ENCODE data around the gene UBE2H.
"Not testable (repeated sequence)": the region's sequence is repeated elsewhere in the genome, so short reads cannot be mapped to it uniquely, and the experiment has no call there.

Gene UBE2H

DNA sequence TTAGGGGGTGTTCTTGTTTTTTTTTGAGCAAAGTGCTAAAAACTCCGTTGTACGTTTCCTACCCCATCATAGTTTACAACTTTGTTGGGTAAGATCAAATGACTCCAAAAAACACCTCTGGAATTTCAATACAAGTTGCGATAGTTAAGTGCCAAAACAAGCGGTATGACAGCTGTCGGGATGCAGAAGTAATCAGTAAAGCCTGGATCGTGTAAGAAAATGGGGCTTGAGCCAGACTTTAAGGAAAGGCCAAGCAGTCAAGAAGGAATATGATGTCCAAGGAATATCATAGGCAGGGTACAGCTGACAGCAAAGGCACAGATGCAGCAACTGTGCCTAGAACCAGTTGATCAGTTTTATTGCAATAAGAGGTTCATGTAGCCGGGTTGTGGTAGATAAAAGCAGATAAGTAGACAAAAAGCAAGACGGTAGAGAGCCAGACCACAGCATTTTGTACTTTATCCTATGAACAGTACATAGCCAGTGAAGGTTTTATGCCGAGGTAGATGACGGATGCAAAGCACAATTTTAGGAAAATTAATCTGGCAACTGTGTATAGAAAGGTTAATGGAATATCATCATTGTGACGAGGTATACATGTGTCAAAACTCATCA is 45.5 kb downstream of the UBE2H start:
- no peak for DNase-seq

DNA sequence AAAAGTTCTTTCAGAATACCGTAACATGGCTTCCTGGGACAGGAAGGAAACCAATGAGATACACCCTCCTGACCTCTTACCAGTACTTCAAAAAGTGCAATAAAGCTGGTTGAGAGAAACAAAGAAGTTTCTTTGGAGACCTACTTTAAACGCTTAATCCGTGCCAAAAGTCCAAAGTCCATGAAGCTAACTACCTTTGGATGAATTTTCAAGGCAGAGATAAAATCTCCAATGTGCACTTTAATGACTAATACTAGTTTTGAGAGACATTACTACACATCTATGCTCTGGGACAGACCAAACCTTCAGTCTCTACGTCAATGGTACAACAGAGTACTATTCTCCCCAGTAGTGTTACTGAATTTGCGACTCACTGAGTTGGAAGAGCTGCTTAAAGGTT is 46.1 kb downstream of the UBE2H start:
- DNase-seq: no peak

DNA sequence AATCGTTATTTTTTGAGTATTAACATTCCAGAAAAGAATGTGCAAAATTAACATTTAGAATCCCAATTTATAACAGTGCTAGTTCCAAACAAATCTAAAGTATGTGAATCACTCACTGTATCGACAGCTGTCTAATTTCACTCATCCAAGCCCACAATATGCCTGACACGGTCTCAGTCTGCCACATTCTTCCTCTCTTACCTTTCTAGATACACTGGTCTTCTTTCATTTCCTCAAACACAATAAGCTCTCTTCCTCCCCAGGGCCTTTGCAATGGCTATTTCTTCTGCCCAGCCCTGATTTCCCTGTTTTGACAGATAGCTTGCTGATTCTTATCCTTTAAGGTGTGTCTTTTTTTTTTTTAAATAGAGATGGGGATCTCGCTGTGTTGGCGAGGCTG is 48.8 kb downstream of the UBE2H start:
- DNase-seq: no peak

DNA sequence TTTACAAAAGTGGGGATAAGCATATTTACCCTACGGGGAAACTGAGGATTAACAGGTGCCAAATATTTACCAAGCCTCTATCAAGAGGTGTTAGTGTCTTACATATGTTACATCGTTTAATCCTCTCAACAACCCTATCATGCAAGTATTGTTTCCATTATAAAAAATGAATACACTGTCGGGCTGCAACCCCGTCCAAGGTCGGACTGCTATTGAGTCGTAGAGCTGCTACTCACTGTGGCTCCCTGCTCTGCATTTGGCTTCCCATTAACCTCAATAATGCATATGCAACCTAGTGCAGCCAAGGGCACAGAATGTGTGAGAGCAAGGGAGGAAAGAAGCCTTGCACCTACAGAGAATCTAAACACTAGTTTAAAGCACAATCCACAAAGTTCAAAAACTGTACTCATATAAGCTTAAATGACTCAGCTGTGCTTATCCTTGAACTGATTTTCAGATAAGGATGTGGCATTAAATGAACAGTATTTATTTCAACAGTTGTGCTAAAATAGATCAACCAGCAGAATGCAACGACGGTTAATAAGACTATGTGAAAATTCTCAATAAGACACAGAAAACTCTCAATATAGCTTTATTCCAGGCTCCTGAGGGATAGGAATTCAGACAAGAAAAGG is 49.9 kb downstream of the UBE2H start:
- DNase-seq: no peak

DNA sequence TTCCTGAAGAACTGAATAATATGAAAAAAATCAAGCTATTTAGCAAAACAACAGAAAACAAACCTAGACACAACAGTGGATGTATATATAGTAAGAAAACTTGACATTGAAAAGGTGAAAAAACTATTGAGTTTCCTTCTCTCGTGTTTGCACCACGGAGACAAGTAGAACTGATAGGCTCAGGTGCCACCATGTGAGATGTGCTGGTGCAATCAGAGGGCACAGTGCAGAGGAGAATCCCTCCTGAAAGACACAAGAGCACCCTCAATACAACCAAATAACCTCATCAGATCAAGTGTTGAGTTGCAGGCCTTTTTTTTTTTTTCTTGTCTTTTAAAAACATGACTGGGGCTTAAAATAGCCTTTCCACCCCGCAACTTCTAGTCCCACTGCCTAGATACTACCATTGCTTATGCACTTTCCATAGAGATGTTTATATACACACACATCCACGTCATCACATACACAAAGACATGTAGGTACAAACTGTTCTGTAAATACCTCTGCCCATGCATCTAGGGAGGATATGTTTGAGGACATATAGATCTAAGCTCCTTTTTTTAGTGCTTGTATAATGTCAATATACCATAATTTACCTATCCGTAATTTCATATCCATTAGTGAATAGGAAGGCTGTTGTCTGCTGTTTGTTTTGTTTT is 54.1 kb downstream of the UBE2H start:
- no peak for DNase-seq

DNA sequence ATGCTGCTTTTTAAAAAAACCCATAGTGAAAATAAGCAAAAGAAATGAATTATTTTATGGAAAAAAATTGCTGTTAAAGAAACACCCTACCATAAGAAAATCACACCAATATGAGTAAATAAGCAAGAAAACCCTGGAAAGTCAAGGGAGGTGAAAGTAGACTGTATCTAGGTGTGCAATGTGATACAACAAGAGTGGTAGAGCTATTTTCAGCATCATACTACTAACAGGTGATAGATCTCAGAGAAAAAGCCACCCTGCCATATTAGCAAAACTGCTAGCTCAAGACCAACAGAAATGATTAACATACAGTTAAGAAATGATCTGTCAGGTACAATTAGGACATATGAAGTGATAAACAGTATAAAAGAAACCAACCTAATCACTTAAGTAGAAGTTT is 54.8 kb downstream of the UBE2H start:
- no peak for DNase-seq

DNA sequence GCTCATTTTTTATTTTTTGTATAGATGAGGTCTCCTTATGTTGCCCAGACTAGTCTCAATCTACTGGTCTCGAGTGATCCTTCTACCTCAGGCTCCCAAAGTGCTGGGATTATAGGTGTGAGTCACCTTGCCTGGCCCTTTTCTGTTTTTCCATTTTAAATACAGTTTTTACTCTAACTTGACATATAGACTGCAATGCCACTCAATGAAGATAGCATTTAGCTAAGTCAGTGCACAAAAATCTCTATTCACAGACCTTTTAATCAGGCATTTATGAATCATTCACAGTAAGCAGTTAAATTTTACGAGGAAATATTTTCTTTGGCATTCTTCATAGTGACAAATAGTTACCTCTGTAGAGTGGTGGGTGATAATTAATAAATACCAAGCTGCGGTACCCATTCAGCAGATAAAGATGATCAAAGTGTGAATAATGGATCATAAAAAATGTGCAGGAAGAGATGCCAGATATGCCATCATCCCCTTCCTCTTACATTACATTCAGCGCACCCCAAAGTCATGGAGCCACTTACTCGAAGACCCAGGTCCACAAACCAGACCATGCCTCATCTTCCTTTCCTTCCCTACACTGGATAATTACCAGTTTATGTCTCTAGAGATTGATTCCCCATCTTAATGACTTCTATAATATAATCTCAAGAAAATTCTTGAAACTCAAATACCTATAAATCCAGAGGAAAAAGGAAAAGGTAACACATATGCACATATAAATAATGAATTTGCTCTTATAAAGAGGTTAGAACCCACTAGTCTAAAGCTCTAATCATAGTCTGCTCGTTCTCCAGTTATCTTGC is 56.0 kb downstream of the UBE2H start:
- DNase-seq: no peak

DNA sequence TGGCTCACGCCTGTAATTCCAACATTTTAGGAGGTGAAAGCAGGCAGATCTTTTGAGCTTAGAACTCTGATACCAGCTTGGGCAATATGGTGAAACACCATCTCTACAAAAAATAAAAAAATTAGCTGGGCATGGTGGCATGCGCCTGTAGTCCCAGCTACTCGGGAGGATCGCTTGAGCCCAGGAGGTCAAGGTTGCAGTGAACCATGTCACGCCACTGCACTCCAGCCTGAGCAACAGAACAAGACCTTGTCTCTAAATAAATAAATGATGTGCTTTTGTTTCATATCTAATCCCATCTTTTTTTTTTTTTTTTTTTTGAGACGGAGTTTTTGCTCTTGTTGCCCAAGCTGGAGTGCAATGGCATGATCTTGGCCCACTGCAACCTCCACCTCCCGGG is 58.6 kb downstream of the UBE2H start:
- not testable (repeated sequence) for DNase-seq

DNA sequence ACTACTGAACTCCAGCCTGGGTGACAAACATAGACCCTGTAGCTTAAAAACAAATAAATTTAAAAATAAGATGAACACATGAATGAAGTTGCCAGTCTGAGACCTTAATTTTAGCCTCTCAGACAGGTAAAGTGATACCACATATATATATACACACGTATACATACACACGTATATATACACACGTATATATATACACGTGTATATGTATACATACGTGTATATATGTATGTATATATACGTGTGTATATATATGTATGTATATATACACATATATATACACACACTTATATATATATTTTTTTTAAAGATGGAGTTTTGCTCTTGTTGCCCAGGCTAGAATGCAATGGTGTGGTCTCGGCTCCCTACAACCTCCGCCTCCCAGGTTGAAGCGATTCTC is 62.7 kb downstream of the UBE2H start:
- no peak for DNase-seq

DNA sequence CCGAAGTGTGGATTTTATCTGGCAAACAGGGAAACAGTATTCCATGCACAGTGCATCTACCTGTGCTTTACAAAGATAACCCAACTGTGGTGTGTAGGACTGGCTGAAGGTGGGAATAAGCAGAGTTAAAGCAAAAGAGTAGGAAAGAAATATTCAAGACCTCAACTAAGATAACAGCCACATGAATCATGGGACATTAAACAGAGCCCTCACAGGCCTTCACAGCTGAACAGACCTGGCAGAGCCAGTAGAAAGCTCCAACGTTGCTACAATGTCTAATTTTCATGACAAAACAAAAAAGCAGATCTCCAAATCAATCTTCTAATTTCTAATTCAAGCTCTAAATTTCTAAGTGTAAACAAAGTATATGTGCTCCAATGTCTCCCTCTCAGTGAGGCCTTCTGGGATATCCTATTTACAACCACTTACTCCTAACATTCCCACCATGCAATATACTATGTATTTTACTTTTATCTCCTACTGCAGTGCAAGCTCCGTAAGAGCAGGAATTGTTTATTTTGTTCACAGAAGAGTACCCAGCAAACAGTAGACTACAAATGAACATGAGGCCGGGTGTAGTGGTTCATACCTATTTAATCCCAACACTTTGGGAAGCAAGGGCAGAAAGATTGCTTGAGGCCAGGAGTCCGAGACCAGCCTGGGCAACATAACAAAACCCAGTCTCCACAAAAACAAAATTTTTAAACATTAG is 63.5 kb downstream of the UBE2H start:
- peak; percentile 27 for DNase-seq

DNA sequence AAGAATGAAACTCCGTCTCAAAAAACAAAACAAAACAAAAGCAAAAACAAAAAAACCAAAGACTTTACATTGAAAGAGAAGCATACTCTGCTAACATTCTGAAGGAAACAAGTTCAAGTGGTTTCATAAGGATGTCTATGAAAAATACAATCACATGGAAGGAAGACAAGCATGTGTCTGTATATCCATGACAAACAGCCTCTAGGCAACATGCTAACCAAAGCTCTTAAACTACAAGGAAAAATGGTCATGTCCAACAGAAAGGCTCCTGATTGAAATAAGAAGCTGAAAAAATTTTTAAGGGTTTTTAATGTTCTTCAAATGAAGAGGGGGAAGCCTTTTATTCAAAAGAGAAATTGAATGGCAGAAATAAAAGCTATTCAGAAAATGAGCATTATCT is 64.9 kb downstream of the UBE2H start:
- DNase-seq: no peak

DNA sequence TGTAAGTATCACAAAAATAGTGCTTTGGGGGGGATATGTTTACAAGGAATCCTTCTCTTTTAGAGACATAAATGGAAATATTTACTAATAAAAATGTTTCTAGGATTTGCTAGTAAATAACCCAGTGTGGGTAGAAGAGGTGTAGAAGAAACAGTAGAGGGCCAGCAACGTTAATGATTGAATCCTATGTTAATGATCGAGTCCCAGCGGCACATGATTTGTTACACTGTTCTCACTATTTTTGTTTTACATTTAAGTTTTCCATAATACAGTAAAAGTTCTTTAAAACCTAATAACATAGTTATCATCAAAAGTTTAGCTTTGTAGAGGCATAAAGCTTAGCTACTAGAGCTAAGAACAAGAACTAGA is 66.0 kb downstream of the UBE2H start:
- no peak for DNase-seq

DNA sequence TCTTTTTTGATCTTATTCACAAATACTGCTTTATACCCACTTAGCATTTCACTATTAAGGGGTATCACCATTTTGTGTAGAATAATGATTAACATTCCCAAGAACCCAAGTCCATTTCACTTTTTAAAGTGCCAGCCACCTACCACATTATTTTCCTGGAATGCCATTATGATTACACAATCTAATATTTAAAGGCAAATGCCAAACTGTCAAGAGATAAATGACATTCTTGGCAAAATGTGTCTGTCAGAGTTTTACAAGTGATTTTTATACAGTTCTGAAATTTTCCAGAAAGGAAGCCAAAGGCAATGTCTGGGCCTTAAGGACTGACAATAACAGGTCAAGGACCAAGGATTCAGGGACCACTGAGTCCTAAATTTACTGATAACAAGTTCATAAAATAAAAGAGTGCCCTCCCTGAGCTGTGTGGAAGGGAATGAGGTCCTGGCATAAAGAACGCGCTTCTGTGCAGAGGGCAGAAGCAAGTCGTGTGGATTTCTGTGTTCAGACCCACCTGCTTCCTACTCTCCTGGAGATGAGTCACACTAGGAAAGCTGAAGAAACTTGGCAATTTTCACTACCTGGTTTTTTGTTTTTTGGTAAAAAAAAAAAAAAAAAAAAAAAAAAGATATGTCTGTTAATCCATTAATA is 66.5 kb downstream of the UBE2H start:
- no peak for DNase-seq

DNA sequence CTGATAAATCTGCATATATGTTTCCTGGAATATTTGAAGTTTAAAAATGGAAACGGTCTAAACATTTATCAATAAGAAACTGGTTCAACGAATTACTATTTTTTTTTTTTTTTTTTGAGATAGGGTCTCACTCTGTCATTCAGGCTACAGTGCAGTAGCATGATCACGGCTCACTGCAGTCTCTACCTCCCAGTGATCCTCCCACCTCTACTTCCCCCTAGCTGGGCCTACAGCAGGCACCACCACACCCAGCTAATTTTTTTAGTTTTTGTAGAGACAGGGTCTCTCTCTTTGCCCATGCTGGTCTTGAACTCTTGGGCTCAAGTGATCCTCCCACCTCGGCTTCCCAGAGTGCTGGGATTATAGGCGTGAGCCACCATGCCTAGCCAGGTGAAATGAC is 68.3 kb downstream of the UBE2H start:
- no peak for DNase-seq

DNA sequence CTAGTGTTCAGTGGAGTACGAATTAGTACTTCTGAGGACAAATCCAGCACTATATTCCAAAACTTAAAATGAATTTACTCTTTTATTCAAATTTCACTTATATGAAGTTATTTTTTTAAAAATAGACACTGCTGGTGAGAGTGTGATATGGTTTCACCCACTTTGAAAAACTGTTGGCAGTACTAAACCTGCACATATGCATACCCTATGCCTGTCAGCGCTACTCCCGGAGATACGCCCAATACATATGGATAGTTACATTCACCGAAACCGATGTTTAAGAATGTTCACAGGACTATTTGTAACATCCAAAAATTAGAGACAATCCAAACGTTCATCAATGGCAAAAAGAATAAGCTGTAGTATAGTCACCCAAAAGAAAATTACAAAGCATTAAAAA is 69.6 kb downstream of the UBE2H start:
- no peak for DNase-seq

DNA sequence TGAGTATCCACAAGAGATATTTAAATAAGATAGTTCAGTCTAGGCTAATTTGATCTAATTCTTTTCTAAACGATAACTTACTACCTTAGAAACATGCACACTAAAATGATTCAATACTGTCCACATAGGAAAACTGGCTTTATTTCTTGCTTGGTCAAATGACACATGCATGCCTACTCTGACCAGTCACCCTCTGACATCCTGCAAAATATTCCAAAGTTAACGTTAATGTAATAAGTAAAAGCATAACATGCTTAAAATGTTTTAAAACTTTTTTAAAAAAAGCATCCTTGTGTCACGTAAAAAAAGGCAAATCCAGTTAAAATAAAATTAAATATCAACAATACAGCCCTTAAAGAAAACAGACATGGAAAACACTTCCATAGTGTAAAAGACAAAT is 70.2 kb downstream of the UBE2H start:
- DNase-seq: no peak

DNA sequence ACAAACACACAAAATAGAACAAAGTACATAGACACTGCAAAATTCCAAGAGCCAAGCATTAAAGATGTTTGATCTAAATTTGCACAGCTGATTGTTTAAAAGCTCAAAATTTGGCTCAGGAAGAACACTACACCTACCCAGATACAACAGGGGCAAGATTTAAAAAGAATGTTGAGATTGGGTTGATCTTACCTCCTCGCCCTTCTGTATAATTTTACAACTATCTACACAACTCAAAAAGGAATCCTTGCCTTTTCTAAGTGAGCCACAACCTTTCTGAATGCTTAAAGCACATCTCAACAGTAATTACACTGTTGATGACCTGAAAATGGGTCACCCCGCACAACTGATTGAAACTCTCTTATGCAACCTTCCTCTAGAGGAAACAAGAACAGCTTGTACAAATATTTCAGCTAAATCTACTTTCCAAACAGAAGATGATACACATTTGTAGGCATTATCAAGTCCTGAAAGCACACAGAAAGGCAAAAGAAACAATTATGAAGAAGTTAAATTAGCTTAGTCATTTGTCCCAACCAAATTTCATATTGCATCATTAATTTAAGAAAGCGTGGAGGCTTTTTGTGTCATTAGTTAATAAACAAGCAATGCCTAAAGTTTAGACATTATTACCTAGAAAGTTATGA is 75.5 kb downstream of the UBE2H start:
- DNase-seq: no peak

DNA sequence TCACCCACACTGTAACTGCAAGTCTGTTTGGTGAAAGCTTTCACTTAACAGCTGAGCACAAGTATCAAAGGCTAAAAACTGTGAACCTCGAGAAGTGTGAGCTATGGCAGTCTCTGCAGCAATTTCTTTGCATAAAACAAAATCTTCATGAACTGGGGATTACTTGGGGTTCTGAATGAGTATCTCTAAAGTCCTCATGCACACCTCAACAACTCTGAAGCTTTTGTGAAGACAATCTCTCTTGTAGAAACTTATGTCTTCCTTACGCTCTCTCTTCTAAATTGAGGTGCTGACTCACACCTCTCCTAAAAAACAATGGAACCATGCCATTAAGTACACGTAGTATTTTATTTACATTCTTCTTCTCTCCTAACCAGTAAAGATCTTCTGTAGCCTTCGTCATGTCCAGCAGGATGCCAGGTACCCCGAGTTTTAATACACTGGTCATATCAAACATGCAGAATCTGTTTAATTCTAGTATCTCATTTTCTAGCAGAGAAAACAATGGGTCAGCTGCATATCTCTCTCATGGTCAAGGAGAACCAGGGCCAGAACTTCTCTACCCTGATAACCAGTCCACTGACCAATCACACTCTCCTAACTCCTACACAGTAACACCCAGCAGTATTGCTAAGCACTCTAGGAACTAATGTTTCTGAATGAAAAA is 76.9 kb downstream of the UBE2H start:
- DNase-seq: no peak

DNA sequence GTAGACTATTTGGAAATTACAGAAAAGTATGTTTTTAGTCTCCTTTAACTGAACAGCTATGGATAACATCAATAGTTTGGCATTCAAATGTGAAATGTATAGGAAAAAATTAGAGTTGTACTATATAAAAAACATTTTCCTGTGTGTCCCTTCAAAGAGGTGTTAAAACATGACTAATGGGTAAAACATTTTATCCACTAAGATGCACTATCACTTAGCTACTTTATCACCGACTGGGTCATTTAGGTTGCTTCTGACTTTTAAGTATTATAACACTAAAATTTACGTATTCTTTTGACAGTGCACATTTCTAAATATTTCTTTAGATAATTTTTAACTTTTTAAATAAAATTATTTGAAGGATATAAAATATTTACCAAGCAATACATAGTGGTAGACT is 77.6 kb downstream of the UBE2H start:
- no peak for DNase-seq

DNA sequence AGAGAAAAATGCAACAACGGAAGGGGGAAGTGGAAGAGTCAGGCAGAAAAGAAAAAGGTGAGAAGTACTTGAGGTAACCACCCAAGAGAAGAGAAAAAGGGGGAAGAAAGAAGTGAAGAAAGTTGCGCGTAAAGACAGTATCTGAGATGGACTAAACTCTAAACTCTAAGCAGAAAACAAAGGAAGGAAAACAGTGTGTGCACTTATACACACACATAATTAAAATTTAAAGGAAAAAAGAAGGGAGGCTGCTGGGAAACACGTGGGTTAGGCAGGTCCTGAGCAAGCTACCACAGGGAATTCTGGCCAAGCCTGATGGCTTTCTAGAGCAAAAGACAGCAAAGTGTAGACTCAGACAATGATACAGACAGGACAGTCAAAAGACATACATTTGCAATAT is 78.0 kb downstream of the UBE2H start:
- DNase-seq: no peak

DNA sequence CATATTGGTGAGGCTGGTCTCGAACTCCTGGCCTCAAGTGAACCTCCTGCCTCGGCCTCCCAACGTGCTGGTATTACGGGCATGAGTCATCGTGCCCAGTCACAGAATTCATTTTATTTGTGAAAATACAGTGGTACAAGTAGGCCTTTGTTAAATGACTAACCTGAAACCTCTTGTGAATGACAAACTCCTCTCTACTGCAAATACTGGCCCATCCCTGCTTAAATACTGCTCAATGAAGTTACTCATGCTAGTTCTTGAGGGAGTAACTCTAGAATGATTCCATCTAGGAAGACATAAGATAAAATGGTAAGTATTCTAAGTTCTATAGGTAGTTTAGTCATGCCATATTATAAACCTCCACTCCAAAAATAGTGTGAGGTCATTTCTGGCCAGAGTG is 80.7 kb downstream of the UBE2H start:
- no peak for DNase-seq

DNA sequence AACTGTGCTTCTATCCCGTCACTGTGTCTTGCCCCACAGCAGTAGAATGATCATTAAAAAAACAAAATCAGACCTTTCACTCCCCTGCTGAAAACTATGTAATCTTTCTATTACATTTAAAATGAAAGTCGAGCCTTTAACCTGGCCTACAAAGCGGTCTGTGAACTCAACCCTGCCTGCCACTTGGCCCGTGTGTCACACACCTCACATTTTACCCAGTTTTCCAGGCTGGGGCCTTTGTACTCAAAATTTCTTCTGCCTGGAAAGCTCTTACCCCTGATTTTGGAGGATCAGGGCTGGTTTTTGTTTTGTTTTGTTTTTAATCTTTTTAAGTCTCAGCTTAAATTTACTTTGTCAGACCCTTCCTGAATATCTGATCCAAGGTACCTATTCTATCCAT is 82.1 kb downstream of the UBE2H start:
- no peak for DNase-seq

Measured in NCI-H510A (cell line).